Peyer's patch (tissue), 4 donors: ENCODE measurements around the gene SLC40A1.

Experiments
- POLR2A ChIP-seq, 2 donors: fragments of 450-650 bp; IDR thresholded peaks; one replicate each; pipeline ENCODE4 v1.5.1; 2017; ENCODE audit warnings: antibody characterized with exemption in 2 of 2, mild to moderate bottlenecking in 2 of 2, moderate library complexity in 2 of 2
- TF ChIP-seq, protein P1 (sequence below), 6 experiments: fragments of 450-650 bp in 4 of 6; fragments of 200-600 bp in 2 of 6; sonication (generic) in 1 of 6; IDR thresholded peaks; one replicate each; pipeline ENCODE4 v1.5.1; 2017 to 2019; ENCODE audit warnings: antibody characterized with exemption in 6 of 6, mild to moderate bottlenecking in 3 of 6, moderate library complexity in 1 of 6

DNA sequence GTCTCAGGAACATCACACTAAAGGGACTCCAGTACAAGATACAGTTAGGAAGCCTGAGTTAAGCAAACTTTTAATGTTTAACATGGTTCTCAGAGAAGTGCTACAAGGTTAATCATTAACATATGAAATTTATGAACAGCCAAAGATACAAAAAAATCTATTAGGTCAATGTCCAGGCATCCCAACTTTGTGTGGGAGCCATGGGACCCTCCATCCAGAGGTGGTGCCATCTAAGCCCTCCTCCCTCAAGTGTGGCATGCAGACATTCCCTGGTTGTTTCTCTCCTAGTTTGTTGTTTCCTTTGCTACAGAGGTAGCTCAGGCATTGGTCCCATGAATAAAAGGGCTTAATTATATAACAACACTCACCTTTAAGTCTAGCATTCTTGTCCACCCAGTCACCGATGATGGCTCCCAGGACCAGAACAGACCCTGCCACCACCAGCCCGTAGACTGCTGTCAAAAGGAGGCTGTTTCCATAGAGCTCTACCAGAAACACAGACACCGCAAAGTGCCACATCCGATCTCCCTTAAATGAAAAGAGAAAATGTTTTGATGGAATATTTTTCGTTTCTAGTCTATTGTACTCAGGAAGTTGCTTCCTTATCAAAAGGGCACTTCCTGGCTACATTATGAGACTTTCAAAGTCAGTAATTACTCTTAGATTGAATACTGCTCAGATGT is 5.7 kb downstream of the SLC40A1 start:
- no peak for TF ChIP-seq POLR2A (IDR thresholded peaks at IDR 0.05)
- TF ChIP-seq, protein P1, sequence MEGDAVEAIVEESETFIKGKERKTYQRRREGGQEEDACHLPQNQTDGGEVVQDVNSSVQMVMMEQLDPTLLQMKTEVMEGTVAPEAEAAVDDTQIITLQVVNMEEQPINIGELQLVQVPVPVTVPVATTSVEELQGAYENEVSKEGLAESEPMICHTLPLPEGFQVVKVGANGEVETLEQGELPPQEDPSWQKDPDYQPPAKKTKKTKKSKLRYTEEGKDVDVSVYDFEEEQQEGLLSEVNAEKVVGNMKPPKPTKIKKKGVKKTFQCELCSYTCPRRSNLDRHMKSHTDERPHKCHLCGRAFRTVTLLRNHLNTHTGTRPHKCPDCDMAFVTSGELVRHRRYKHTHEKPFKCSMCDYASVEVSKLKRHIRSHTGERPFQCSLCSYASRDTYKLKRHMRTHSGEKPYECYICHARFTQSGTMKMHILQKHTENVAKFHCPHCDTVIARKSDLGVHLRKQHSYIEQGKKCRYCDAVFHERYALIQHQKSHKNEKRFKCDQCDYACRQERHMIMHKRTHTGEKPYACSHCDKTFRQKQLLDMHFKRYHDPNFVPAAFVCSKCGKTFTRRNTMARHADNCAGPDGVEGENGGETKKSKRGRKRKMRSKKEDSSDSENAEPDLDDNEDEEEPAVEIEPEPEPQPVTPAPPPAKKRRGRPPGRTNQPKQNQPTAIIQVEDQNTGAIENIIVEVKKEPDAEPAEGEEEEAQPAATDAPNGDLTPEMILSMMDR (IDR thresholded peaks at IDR 0.05): no peak
